NCI-H1105 (cell line): ENCODE data around the gene GDI2.

Experiments used
- DNase-seq: peaks from one replicate; lab custom pipeline; 2025; lab: John Stamatoyannopoulos, UW

The GDI2 gene

DNA sequence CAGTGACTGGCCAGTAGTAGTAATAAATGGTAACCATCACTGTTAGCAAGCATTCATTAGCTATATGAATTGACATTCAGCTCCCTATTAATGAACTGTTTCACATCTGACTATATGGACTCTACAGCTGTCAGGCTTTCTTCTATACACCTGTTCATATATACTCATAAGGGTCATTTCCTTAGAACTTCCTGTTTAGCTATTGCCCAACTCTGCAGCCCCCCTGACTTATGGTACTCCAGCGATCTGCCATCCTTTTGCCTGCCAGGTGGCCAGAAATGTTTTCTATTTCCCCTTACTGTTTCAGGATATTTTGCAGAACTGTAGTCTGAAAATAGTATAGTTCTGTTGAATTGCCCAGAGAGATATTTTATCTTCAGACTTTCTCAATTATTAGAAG, 72.0 kb downstream of the GDI2 start:
- no peak for DNase-seq

DNA sequence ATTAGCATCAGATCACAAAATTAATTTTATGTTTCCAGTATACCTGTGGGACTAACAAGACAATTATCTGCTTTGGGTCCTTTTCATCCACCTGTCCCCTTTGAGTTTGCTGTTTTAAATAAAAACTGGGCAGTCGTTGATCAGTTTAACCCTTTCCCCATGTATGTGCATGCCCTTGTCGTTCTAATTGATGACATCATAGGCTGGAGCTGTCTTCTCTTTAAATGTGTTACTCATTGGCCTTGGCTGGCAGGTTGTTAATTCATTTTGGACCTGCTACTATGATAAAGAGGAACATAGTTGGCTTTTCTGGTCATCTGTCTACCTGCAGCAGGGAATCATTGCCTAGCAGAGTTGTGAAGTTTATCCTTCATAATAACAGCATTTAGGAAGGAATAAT, 74.8 kb downstream of the GDI2 start:
- no peak for DNase-seq

DNA sequence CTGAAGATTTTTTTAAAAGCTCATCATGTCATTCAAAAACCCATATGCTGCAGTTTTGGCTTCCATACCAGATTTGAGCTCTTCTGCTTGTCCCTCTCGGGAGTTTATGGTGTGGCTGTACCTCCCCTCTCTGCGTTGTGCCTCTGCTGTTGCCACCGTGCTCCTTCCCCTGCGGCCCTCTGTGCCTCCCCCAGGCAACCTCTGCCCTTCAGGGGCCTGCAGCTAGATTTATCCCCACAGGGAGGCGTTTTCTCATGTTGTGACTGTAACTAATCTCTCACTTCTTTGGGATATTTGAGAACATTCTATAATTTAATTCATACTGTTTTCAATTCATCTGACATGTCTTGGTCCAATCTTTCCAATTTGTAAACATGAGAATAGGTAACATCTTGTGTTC, 75.9 kb downstream of the GDI2 start:
- no peak for DNase-seq

DNA sequence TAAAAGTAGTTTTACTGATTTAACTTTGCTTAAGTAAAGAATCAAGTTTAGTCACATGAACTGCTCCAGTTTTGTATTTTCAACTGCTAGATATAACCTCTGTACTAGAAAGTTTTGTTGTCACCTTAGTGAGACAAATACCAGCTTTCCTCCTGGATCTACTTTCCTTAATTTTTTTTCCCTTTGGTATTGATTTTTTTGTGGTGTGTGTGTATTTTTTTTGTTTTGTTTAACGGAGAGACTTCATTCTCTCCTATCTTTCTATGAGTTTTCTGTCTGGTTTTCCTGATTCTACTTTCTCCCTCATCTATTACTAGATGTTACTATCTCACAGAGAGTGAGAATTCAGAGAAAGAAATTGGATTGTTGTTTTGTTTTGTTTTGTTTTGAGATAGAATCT, 76.6 kb downstream of the GDI2 start:
- DNase-seq = no peak

- DNase-seq = no peak
Observed at GRCh38 chr10:5735119-5735518, 78.1 kb downstream of the GDI2 start.

DNA sequence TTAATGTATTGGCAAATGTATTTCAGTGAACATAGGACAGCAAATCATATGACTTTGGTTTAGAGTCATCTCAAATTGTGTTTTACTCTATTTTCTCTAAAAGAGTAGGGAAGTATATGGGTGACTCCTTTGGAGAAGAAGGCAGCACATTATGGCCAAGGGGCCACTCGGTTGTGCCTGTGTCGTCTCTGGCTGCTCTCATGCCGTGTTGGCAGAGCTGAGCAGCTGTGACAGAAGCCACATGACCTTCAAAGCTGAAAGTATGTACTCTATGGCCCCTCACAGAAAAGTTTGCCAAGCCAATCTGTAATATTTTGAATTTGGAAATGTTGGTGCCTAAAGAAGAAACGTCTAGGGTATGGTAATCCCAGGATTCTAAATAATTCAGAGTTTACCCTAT, 81.1 kb downstream of the GDI2 start:
- DNase-seq = no peak

DNA sequence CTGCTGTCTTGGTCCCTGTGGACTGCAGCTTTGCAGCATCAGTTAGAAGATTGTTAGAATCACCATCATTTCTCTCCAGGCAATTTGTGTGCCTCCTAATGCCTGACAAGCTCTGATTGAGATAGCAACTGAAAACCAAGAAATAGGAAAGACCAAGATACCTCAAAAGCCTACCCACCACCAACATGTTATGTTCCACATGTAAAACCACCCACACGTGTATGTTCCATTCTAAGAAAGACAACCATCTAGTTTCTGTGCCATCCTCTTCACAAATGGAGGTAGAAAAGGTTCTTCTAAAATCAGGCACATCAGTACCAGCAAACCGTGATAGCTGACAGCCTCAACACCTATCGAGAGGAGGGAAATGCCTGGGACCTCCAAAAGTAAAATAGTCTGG, 81.7 kb downstream of the GDI2 start:
- no peak for DNase-seq

GRCh38 chr10:5730766-5731165, 82.5 kb downstream of the GDI2 start:
- no peak for DNase-seq

DNA sequence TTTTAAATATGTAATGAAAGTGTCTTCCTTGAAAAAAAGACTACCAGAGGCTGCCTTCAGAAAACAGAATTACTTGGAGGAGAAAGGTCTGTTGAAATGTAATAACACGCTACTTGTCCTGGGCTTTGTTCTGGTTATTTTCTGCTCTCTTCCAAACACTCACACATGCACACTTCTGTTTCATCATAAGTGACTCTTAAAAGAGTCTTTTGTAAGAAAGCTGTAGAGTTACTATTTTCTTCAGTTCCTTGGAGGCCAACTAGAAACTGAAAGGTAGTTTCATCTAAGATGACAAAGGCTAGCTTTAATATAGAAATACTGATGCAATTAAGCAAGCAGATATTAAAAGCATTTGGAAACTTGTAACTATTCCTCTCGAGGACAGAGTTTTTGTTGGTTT, 89.5 kb downstream of the GDI2 start:
- no peak for DNase-seq

DNA sequence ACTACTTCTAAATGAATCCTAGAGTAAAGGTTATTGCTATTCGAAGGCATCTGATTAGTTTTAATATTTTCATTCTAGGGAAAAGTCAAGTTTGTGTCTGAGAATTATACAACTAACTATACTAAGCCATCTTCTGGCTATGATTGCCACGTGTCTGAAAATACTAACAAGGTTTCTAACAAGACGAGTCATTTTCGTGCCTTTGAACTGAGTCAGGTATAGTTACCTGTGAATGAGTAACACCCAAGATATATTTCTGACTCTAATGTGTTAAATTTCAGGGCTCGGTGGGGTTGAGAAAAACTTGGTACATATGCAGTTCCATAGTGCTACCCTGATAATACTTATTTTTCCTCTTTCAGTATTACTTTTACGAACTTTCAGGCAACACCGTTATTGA, 93.1 kb downstream of the GDI2 start:
- no peak for DNase-seq

- no peak for DNase-seq
Observed at GRCh38 chr10:5719546-5719945, 93.7 kb downstream of the GDI2 start.
